PC-9 (cell line): ENCODE results near the gene PPM1J.

Source experiments
- EZH2 ChIP-seq: fragments of 200-600 bp; sonication (generic); IDR thresholded peaks from 2 replicates; pipeline ENCODE4 v1.8.0; 2017; ENCODE audit warnings: antibody characterized with exemption, low read depth
- TF ChIP-seq, protein P1 (sequence below): fragments of 200-600 bp; sonication (generic); conservative IDR thresholded peaks from 2 replicates; pipeline ENCODE4 v1.6.1; 2017; ENCODE audit warnings: mixed run types, antibody characterized with exemption, mild to moderate bottlenecking, moderate library complexity

DNA sequence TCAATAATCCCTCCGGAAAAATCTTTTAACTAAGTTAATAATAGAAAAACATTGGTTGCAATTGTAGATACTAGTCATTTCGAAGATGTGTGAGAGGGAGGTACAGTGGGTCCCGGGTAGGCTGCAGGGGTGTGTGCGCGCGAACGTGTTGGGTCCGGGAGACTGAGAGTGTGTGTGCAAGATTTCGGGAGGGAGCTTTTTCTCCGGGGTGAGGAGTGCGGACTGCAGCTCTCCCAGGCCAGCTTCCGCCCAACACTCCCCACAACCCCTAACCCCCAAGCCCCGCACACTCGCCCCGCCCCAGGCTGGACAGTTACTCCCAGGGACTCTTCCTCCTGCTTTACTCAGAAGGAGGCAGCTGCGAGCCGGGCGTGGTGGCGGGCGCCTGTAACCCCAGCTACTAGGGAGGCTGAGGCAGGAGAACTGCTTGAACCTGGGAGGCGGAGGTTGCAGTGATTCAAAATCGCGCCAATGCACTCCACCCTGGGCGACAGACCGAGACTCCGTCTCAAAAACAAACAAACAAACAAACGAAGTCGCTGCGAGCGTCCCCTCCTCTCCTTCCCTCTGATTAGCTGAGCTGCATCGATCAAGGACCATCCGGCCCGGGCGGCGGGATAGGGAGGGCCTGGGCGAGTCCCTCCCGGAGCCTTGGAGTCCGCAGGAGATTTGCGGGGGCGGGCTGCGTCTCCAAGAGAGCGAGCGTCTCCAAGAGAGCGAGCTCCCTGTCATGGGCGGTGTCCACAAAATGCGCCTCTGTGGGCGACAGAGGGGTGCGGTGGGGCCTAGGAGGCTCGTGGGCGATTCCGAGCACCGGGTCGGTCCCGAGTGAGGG is 28.3 kb upstream of the PPM1J start:
- TF ChIP-seq, protein P1, sequence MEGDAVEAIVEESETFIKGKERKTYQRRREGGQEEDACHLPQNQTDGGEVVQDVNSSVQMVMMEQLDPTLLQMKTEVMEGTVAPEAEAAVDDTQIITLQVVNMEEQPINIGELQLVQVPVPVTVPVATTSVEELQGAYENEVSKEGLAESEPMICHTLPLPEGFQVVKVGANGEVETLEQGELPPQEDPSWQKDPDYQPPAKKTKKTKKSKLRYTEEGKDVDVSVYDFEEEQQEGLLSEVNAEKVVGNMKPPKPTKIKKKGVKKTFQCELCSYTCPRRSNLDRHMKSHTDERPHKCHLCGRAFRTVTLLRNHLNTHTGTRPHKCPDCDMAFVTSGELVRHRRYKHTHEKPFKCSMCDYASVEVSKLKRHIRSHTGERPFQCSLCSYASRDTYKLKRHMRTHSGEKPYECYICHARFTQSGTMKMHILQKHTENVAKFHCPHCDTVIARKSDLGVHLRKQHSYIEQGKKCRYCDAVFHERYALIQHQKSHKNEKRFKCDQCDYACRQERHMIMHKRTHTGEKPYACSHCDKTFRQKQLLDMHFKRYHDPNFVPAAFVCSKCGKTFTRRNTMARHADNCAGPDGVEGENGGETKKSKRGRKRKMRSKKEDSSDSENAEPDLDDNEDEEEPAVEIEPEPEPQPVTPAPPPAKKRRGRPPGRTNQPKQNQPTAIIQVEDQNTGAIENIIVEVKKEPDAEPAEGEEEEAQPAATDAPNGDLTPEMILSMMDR = no peak
- TF ChIP-seq EZH2 = no peak
